ENCODE measurements around the gene GABRG3.

GABRG3 gene

DNA sequence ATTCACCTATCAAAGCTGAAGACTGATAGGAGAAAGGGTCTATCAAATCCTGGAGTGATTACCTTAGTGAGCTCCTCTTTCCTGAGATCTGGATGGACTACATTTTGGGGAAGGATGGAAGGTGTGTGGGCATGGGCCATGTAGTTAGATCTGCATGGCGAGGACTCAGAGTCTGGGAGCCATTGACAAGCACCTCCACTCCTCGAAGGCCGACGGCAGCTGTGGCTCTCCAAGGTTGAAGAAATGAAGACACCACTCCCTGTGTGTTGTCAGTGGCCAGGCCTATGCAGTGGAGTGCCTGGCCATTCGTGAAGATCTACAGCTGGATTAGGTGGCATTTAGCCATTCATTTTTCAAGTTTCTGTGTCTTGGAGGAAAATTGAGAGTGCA, 509.2 kb downstream of the GABRG3 start:
- no peak overlapping the region for H3K4me3 ChIP-seq (ENCODE audit: low read depth, low read length)
- TF ChIP-seq CTCF (IDR thresholded peaks at IDR 0.05; ENCODE audit: borderline replicate concordance, insufficient read depth, low read depth, low read length), result no peak

DNA sequence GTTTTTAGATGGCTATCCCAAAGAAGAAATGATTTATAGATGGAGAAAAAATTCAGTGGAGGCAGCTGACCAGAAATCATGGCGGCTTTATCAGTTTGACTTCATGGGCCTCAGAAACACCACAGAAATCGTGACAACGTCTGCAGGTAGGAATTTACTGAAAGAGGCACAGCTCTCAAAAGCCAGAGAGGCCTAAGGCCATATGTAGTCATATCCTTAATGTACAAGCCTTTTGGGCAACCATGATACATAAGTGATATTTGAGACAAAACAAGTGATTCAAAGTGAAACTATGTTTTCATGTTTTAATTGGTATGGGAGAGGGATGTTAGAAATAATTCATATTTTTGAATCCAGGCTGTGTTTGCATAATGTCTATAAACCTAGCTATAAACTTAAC, 509.7 kb downstream of the GABRG3 start:
- no peak for TF ChIP-seq CTCF (IDR thresholded peaks at IDR 0.05; ENCODE audit: borderline replicate concordance, insufficient read depth, low read depth, low read length)

DNA sequence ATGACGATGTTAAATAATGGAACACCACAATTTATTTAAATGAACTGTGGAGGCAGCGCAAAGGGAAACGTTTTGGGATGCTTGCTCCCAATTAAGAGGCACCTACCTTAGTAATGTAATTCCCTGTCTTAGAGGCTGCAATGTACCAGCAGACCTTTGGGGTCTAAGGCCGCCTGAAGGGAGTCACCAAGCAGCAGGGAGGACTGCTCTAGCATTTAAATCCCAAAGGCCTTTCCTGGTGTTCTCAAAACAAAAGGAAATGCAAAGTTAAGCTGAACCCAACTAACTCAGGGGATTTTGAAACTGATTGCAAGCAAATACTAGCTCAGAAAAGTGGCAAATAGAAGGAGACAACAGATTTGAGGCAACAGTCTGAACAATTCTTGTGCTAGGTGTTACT, 510.8 kb downstream of the GABRG3 start:
- no peak for TF ChIP-seq CTCF (IDR thresholded peaks at IDR 0.05; ENCODE audit: borderline replicate concordance, insufficient read depth, low read depth, low read length)
- H3K4me3 ChIP-seq (ENCODE audit: low read depth, low read length), result no peak overlapping the region

More for the DNA sequence above, 509.7 kb downstream of the GABRG3 start:
- no peak overlapping the region for H3K4me3 ChIP-seq (ENCODE audit: low read depth, low read length)

DNA sequence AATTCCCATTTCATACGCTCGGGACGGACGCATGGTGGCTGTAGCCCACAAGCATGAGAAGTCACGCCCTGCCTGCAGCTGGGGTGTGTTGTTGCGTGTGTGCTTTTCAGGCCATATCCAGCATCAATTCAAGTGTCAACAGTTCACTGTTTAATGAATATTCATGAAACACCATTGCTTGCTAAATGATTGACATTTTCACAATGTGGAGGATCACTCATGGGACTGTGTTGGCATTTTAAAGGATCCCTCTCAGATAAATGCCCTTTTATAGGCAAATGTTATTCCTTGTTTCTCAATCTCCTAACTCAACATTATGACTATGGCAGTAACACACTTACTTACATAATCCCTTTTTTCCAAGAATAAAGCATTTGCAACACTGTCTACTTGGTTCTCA, 511.3 kb downstream of the GABRG3 start:
- H3K4me3 ChIP-seq (ENCODE audit: low read depth, low read length), result no peak overlapping the region

DNA sequence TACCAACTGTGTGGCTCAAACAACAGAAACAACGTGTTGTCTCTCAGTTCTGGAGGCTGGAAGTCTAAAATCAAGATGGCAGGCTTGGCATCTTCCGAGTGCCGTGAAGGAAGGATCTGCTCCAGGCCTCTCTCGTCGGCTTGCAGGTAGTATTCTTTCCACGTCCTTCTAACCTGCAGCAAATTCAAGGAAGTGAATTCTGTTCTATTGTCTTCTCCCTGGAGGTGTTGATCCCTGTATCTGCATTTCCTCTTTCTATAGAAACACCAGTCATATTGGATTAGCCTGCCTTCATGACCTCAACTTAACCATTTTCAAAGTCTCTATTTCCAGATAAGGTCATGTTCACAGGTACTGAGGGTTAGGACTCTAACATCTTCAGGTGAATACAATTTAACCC, 512.1 kb downstream of the GABRG3 start:
- no peak overlapping the region for H3K4me3 ChIP-seq (ENCODE audit: low read depth, low read length)
- no peak for TF ChIP-seq CTCF (IDR thresholded peaks at IDR 0.05; ENCODE audit: borderline replicate concordance, insufficient read depth, low read depth, low read length)

More for the DNA sequence above, 511.3 kb downstream of the GABRG3 start:
- TF ChIP-seq CTCF (IDR thresholded peaks at IDR 0.05; ENCODE audit: borderline replicate concordance, insufficient read depth, low read depth, low read length), result no peak

GRCh38 chr15:27485265-27485664, 514.3 kb downstream of the GABRG3 start:
- no peak overlapping the region for H3K4me3 ChIP-seq (ENCODE audit: low read depth, low read length)

DNA sequence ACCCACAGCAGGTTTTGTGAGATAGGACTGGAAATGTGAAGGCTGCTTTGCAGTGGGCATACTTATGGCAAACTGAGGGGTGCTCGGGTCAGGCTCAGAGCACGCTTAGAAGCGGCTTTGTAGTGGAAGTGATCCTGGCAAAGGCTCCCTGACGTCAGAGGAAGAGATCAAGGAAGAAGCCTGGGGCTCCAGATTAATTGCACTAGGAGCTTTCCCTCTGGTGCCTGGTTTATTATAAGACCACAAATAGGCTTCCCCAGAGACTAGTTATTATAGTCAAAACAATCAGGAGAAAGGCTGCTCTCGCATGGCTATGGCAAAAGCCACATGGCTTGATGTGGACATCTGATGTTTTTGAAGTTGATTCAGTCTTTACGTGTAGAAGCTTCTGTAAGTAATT, 515.1 kb downstream of the GABRG3 start:
- no peak overlapping the region for H3K4me3 ChIP-seq (ENCODE audit: low read depth, low read length)
- no peak for TF ChIP-seq CTCF (IDR thresholded peaks at IDR 0.05; ENCODE audit: borderline replicate concordance, insufficient read depth, low read depth, low read length)

More at GRCh38 chr15:27485265-27485664, 514.3 kb downstream of the GABRG3 start:
- no peak for TF ChIP-seq CTCF (IDR thresholded peaks at IDR 0.05; ENCODE audit: borderline replicate concordance, insufficient read depth, low read depth, low read length)

All from GM12875 (cell line).